HepG2 (cell line): ENCODE results near the gene KDM8. TPM values are rescaled to one million over a fixed set of nuclear protein-coding genes. Genes with fewer than 3 reads are reported as not detected.

Experiments used
- AGO2 ChIP-seq: fragments of 200-400 bp; formaldehyde crosslinking; optimal IDR thresholded peaks from 2 replicates; pipeline ENCODE3; 2017; ENCODE audit warnings: mild to moderate bottlenecking, low read depth, low read length, moderate library complexity
- AKAP8 ChIP-seq: sonication (generic); formaldehyde crosslinking; IDR thresholded peaks from 2 replicates; pipeline ENCODE4 v1.5.1; 2020; ENCODE audit warnings: mild to moderate bottlenecking, missing genetic modification reagents
- ARID2 ChIP-seq: sonication (generic); formaldehyde crosslinking; IDR thresholded peaks from 2 replicates; pipeline ENCODE4 v1.8.1; 2022; ENCODE audit warnings: mild to moderate bottlenecking, missing genetic modification reagents, borderline replicate concordance
- DMAP1 ChIP-seq: IDR thresholded peaks from 2 replicates; pipeline ENCODE4 v1.6.1; 2016
- ELF1 ChIP-seq: sonication (generic); formaldehyde crosslinking; IDR thresholded peaks from 2 replicates; pipeline ENCODE4 v1.4.0; 2020; ENCODE audit warnings: missing genetic modification reagents
- IKZF1 ChIP-seq: fragments of 450-650 bp; IDR thresholded peaks from 2 replicates; pipeline ENCODE4 v1.7.1; 2016
- ISL2 ChIP-seq: sonication (generic); formaldehyde crosslinking; IDR thresholded peaks from 2 replicates; pipeline ENCODE4 v1.5.0; 2020; ENCODE audit warnings: missing genetic modification reagents
- JUNB ChIP-seq: sonication (generic); formaldehyde crosslinking; IDR thresholded peaks from 2 replicates; pipeline ENCODE4 v1.8.0; 2022; ENCODE audit warnings: missing genetic modification reagents, mild to moderate bottlenecking, borderline replicate concordance
- MEIS1 ChIP-seq: sonication (generic); formaldehyde crosslinking; IDR thresholded peaks from 2 replicates; pipeline ENCODE4 v1.9.0; 2021; ENCODE audit warnings: mild to moderate bottlenecking, missing genetic modification reagents, moderate library complexity, borderline replicate concordance
- PHF20 ChIP-seq: sonication (generic); formaldehyde crosslinking; IDR thresholded peaks from 2 replicates; pipeline ENCODE4 v1.5.0; 2020; ENCODE audit warnings: mild to moderate bottlenecking, missing genetic modification reagents
- RARG ChIP-seq: sonication (generic); formaldehyde crosslinking; IDR thresholded peaks from 2 replicates; pipeline ENCODE4 v1.4.0; 2020; ENCODE audit warnings: low read depth, mild to moderate bottlenecking, missing genetic modification reagents
- RXRA ChIP-seq: sonication (generic); formaldehyde crosslinking; IDR thresholded peaks from 2 replicates; pipeline ENCODE4 v1.5.1; 2020; ENCODE audit warnings: missing genetic modification reagents
- SOX6 ChIP-seq, 2 experiments: fragments of 450-650 bp in 1 of 2; sonication (generic) in 1 of 2; formaldehyde crosslinking in 1 of 2; IDR thresholded peaks; 2 replicates each; pipeline versions ENCODE4 v1.4.0 to v1.6.1; 2017 to 2020; ENCODE audit warnings: antibody characterized with exemption in 1 of 2, mild to moderate bottlenecking in 1 of 2, missing genetic modification reagents in 1 of 2
- ZBTB3 ChIP-seq: sonication (generic); formaldehyde crosslinking; IDR thresholded peaks from 2 replicates; pipeline ENCODE4 v1.4.0; 2020; ENCODE audit warnings: low read depth, mild to moderate bottlenecking, moderate library complexity, missing genetic modification reagents, borderline replicate concordance
- ZNF24 ChIP-seq: fragments of 450-650 bp; IDR thresholded peaks from 2 replicates; pipeline ENCODE4 v1.6.1; 2017; ENCODE audit warnings: antibody characterized with exemption, mild to moderate bottlenecking
- ZNF260 ChIP-seq: sonication (generic); formaldehyde crosslinking; IDR thresholded peaks from 2 replicates; pipeline ENCODE4 v1.4.0; 2020; ENCODE audit warnings: missing genetic modification reagents, low read depth, mild to moderate bottlenecking, borderline replicate concordance
- ZNF326 ChIP-seq: sonication (generic); formaldehyde crosslinking; IDR thresholded peaks from 2 replicates; pipeline ENCODE4 v1.4.0; 2020; ENCODE audit warnings: missing genetic modification reagents, borderline replicate concordance
- ZNF446 ChIP-seq: sonication (generic); formaldehyde crosslinking; IDR thresholded peaks from 2 replicates; pipeline ENCODE4 v1.5.0; 2020; ENCODE audit warnings: mild to moderate bottlenecking, missing genetic modification reagents
- ZNF550 ChIP-seq: sonication (generic); formaldehyde crosslinking; IDR thresholded peaks from 2 replicates; pipeline ENCODE4 v1.4.0; 2020; ENCODE audit warnings: mild to moderate bottlenecking, missing genetic modification reagents, borderline replicate concordance
- ZNF577 ChIP-seq: sonication (generic); formaldehyde crosslinking; IDR thresholded peaks from 2 replicates; pipeline ENCODE4 v1.4.0; 2020; ENCODE audit warnings: mild to moderate bottlenecking, low read depth, missing genetic modification reagents, borderline replicate concordance
- ZNF75D ChIP-seq: sonication (generic); formaldehyde crosslinking; IDR thresholded peaks from 2 replicates; pipeline ENCODE4 v1.8.1; 2023; ENCODE audit warnings: missing genetic modification reagents, mild to moderate bottlenecking, borderline replicate concordance
- ZZZ3 ChIP-seq: sonication (generic); formaldehyde crosslinking; IDR thresholded peaks from 2 replicates; pipeline ENCODE4 v1.4.0; 2020; ENCODE audit warnings: missing genetic modification reagents, mild to moderate bottlenecking, borderline replicate concordance
- polyA plus RNA-seq, 8 experiments: library from polyadenylated mRNA; depleted of rRNA in 3 of 8; stranded (reverse) in 7 of 8; unstranded in 1 of 8; fragments of >200 nt; fragmentation: Illumina TruSeq in 4 of 8; extraction: Trizol in 4 of 8; gene quantifications; 2 replicates each; pipeline versions ENCODE4 v1.2.1 to v1.2.3, GENCODE V29; 2011 to 2016; ENCODE audit warnings: low read depth in 4 of 8, missing spikeins in 1 of 8, mixed read lengths in 1 of 8; ENCODE audit not compliant: insufficient read depth in 1 of 8
- total RNA-seq, 5 experiments: library from RNA; depleted of rRNA; stranded (reverse); fragments of >200 nt; fragmentation: Illumina TruSeq; extraction: Trizol; gene quantifications; 2 replicates each; pipeline ENCODE4 v1.2.3, GENCODE V29; 2016; ENCODE audit warnings: low read depth in 1 of 5
- TF ChIP-seq, protein P1 (sequence below): IDR thresholded peaks from 2 replicates; pipeline ENCODE4 v1.6.1; 2016; ENCODE audit warnings: missing compliant biosample characterization, missing genetic modification reagents, borderline replicate concordance
- TF ChIP-seq, protein P2 (sequence below): sonication (generic); formaldehyde crosslinking; IDR thresholded peaks from 2 replicates; pipeline ENCODE4 v1.4.0; 2020; ENCODE audit warnings: mild to moderate bottlenecking, missing genetic modification reagents
- TF ChIP-seq, protein P3 (sequence below): sonication (generic); formaldehyde crosslinking; IDR thresholded peaks from 2 replicates; pipeline ENCODE4 v1.4.0; 2020; ENCODE audit warnings: missing genetic modification reagents, borderline replicate concordance
- TF ChIP-seq, protein P4 (sequence below): sonication (generic); formaldehyde crosslinking; IDR thresholded peaks from 2 replicates; pipeline ENCODE4 v1.5.0; 2020; ENCODE audit warnings: missing genetic modification reagents

The KDM8 gene
- total and polyA plus RNA-seq, 2 of the 13 experiments (the other 11 are each of a cell fraction or from before 2014, with no cell fraction given), result 3.3 to 8.6 TPM

DNA sequence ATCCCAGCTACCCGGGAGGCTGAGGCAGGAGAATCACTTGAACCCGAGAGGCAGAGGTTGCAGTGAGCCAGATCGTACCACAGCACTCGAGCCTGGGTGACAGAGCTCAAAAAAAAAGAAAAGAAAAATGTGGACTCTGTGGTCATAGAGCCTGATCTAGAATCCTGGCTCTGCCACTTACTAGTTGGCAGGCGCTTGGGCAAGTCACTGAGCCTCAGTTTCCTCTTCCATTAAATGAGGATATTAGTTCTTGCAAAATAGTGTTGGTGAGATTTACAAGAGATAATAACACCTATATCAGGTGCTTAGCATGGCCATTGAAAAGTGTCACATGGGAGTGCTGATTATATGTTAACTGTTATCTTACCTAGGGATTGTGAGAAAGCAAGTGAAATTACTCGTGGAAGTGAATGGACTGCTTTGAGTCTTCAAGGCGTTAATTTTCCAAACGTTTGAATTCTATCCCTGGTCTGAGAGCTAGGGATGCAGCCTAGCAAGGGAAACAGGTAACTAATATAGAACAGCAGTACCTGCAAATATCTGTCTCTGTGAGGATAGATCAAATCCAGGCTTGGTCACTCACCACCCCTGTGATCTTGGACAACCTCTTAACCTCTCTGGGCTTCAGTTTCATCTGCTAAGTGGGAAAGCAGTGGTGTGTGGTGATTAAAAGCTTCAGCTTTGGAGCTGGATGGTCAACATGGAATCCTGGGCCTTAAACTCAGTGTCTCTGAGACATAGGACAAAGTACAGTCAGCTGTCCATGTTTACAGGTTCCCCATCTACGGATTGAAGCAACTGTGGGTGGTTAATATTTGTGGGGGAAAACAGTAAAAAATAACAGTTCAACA is 66.2 kb downstream of the KDM8 start (continued):
- TF ChIP-seq SOX6 (IDR thresholded peaks at IDR 0.05) (no peak), SOX6 (CRISPR knock-in tag; IDR thresholded peaks at IDR 0.05) (0 out of 2 replicates have a peak, but pooled peaks have one; percentile 25), RXRA (CRISPR knock-in tag) (no peak), ZBTB3 (no peak), ZNF446 (CRISPR knock-in tag) (no peak), RARG (no peak), IKZF1 (no peak), ARID2 (CRISPR knock-in tag) (no peak), ZNF577 (CRISPR knock-in tag) (no peak), ZNF24 (no peak), ZNF550 (no peak), AGO2 (no peak), AKAP8 (CRISPR knock-in tag) (no peak), JUNB (CRISPR knock-in tag) (no peak), ZNF75D (CRISPR knock-in tag) (no peak), MEIS1 (CRISPR knock-in tag) (no peak), ISL2 (no peak), DMAP1 (CRISPR knock-in tag) (peak; percentile 73; the same call in 1 of the 2 replicates), PHF20 (CRISPR knock-in tag) (no peak), ELF1 (no peak), ZZZ3 (CRISPR knock-in tag) (no peak), ZNF260 (no peak), ZNF326 (CRISPR knock-in tag) (no peak)
- TF ChIP-seq, protein P1, sequence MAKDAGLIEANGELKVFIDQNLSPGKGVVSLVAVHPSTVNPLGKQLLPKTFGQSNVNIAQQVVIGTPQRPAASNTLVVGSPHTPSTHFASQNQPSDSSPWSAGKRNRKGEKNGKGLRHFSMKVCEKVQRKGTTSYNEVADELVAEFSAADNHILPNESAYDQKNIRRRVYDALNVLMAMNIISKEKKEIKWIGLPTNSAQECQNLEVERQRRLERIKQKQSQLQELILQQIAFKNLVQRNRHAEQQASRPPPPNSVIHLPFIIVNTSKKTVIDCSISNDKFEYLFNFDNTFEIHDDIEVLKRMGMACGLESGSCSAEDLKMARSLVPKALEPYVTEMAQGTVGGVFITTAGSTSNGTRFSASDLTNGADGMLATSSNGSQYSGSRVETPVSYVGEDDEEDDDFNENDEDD (CRISPR knock-in tag), result no peak
- TF ChIP-seq, protein P2, sequence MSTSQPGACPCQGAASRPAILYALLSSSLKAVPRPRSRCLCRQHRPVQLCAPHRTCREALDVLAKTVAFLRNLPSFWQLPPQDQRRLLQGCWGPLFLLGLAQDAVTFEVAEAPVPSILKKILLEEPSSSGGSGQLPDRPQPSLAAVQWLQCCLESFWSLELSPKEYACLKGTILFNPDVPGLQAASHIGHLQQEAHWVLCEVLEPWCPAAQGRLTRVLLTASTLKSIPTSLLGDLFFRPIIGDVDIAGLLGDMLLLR (CRISPR knock-in tag), result no peak
- TF ChIP-seq, protein P3, sequence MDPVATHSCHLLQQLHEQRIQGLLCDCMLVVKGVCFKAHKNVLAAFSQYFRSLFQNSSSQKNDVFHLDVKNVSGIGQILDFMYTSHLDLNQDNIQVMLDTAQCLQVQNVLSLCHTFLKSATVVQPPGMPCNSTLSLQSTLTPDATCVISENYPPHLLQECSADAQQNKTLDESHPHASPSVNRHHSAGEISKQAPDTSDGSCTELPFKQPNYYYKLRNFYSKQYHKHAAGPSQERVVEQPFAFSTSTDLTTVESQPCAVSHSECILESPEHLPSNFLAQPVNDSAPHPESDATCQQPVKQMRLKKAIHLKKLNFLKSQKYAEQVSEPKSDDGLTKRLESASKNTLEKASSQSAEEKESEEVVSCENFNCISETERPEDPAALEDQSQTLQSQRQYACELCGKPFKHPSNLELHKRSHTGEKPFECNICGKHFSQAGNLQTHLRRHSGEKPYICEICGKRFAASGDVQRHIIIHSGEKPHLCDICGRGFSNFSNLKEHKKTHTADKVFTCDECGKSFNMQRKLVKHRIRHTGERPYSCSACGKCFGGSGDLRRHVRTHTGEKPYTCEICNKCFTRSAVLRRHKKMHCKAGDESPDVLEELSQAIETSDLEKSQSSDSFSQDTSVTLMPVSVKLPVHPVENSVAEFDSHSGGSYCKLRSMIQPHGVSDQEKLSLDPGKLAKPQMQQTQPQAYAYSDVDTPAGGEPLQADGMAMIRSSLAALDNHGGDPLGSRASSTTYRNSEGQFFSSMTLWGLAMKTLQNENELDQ, result no peak
- TF ChIP-seq, protein P4, sequence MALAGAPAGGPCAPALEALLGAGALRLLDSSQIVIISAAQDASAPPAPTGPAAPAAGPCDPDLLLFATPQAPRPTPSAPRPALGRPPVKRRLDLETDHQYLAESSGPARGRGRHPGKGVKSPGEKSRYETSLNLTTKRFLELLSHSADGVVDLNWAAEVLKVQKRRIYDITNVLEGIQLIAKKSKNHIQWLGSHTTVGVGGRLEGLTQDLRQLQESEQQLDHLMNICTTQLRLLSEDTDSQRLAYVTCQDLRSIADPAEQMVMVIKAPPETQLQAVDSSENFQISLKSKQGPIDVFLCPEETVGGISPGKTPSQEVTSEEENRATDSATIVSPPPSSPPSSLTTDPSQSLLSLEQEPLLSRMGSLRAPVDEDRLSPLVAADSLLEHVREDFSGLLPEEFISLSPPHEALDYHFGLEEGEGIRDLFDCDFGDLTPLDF (CRISPR knock-in tag), result no peak
